Endothelial cell of umbilical vein (primary cell): Measurements from ENCODE around the gene TCIRG1. TPM values are rescaled to one million over a fixed set of nuclear protein-coding genes. Genes with fewer than 3 reads are reported as not detected.

Experiments
- BruUV-seq: library from RNA; stranded (reverse); fragments of 400-500 nt; replicated peaks from 2 replicates; lab custom pipeline; 2021; lab: Mats Ljungman, UMichigan
- CTCF ChIA-PET: fragments of 300-600, 350-600 bp; sonication (Branson Sonifier 250); formaldehyde crosslinking; loops from one replicate; lab custom pipeline; 2021; ENCODE audit warnings: antibody characterized with exemption, inconsistent platforms; lab: Charles Lee
- POLR2A ChIA-PET: fragments of 300-600, 350-600 bp; sonication (Branson Sonifier 250); formaldehyde crosslinking; loops from one replicate; lab custom pipeline; 2021; ENCODE audit warnings: antibody characterized with exemption, inconsistent platforms; lab: Charles Lee
- DNase-seq: peaks from one replicate; pipeline ENCODE4 v3.0.0-alpha.2; 2011; ENCODE audit warnings: low read depth, low spot score
- FAIRE-seq: peaks from 2 replicates; lab custom pipeline; 2011; peaks lifted over from hg19 to GRCh38; lab: Jason Lieb, UNC
- H2AFZ ChIP-seq: 2 replicates; pipeline ENCODE4 v1.6.0; 2012; ENCODE audit warnings: low read depth, low read length, control low read depth, inconsistent platforms
- H3K27ac ChIP-seq: 2 replicates; pipeline ENCODE4 v1.5.1; 2011; ENCODE audit warnings: low read depth, mild to moderate bottlenecking, control low read depth, low read length, moderate library complexity; ENCODE audit not compliant: insufficient read depth
- H3K27me3 ChIP-seq, 2 experiments: 2 replicates each; pipeline versions ENCODE4 v1.6.0 to v1.6.1; 2011; ENCODE audit warnings: low read length in 2 of 2, mixed read lengths in 1 of 2; ENCODE audit not compliant: control insufficient read depth in 2 of 2, insufficient read depth in 2 of 2
- H3K36me3 ChIP-seq, 2 experiments: 2 replicates in 1 of 2; 3 replicates in 1 of 2; pipeline ENCODE4 v1.5.1; 2011; ENCODE audit warnings: low read length in 2 of 2, mild to moderate bottlenecking in 1 of 2, moderate library complexity in 1 of 2; ENCODE audit not compliant: control insufficient read depth in 2 of 2, insufficient read depth in 2 of 2; ENCODE audit errors: extremely low read depth in 1 of 2
- H3K4me1 ChIP-seq: 3 replicates; pipeline ENCODE4 v1.5.1; 2011; ENCODE audit warnings: mild to moderate bottlenecking, low read length; ENCODE audit not compliant: control insufficient read depth, insufficient read depth; ENCODE audit errors: extremely low read depth
- H3K4me2 ChIP-seq: 2 replicates; pipeline ENCODE4 v1.6.1; 2011; ENCODE audit warnings: low read length, control low read depth, mixed read lengths; ENCODE audit not compliant: insufficient read depth
- H3K4me3 ChIP-seq, 3 experiments: fragments of 200-600 bp in 1 of 3; sonication (generic), shearing (Covaris generic) in 1 of 3; replicated peaks in 1 of 3; 2 replicates each; pipeline ENCODE4 v1.5.1; 2011 to 2016; ENCODE audit warnings: control low read depth in 3 of 3, low read length in 3 of 3, mild to moderate bottlenecking in 2 of 3, inconsistent platforms in 1 of 3, low read depth in 1 of 3, moderate library complexity in 1 of 3; ENCODE audit not compliant: insufficient read depth in 1 of 3
- H3K79me2 ChIP-seq: 2 replicates; pipeline ENCODE4 v1.6.0; 2012; ENCODE audit warnings: low read length, inconsistent platforms; ENCODE audit not compliant: control insufficient read depth, insufficient read depth
- H3K9ac ChIP-seq: replicated peaks from 2 replicates; pipeline ENCODE3; 2011; ENCODE audit warnings: low read length, control low read depth; ENCODE audit not compliant: insufficient read depth; ENCODE audit errors: extremely low read depth
- H3K9me1 ChIP-seq: replicated peaks from 3 replicates; pipeline ENCODE4 v1.6.0; 2011; ENCODE audit warnings: mild to moderate bottlenecking, low read length; ENCODE audit not compliant: control insufficient read depth, insufficient read depth; ENCODE audit errors: extremely low read depth
- H3K9me3 ChIP-seq: replicated peaks from 2 replicates; pipeline ENCODE4 v1.5.1; 2012; ENCODE audit warnings: low read length, inconsistent platforms; ENCODE audit not compliant: control insufficient read depth, insufficient read depth
- H4K20me1 ChIP-seq: replicated peaks from 2 replicates; pipeline ENCODE3; 2011; ENCODE audit warnings: mild to moderate bottlenecking, low read length; ENCODE audit not compliant: control insufficient read depth, insufficient read depth; ENCODE audit errors: extremely low read depth
- EZH2 ChIP-seq: IDR thresholded peaks from 2 replicates; pipeline ENCODE4 v1.6.1; 2012; ENCODE audit warnings: borderline replicate concordance, low read depth, mild to moderate bottlenecking, moderate library complexity, low read length, inconsistent platforms; ENCODE audit not compliant: severe bottlenecking
- FOS ChIP-seq: IDR thresholded peaks from 2 replicates; pipeline ENCODE4 v1.6.1; 2011; ENCODE audit warnings: mild to moderate bottlenecking, low read length, moderate library complexity, borderline replicate concordance; ENCODE audit not compliant: insufficient read depth
- GATA2 ChIP-seq: IDR thresholded peaks from 2 replicates; pipeline ENCODE4 v1.7.0; 2011; ENCODE audit warnings: low read depth, mild to moderate bottlenecking, moderate library complexity, mixed read lengths, low read length; ENCODE audit not compliant: insufficient read length, insufficient read depth
- JUN ChIP-seq: IDR thresholded peaks from 2 replicates; pipeline ENCODE4 v1.6.1; 2011; ENCODE audit warnings: borderline replicate concordance, low read depth; ENCODE audit not compliant: insufficient read length, insufficient read depth
- MYC ChIP-seq: IDR thresholded peaks from one replicate; pipeline ENCODE4 v1.6.1; 2011; ENCODE audit warnings: mild to moderate bottlenecking, low read depth, low read length
- POLR2A ChIP-seq: IDR thresholded peaks from 2 replicates; pipeline ENCODE4 v1.6.1; 2012; ENCODE audit warnings: low read depth, mild to moderate bottlenecking, control low read depth, low read length
- POLR2AphosphoS5 ChIP-seq: IDR thresholded peaks from 2 replicates; pipeline ENCODE4 v1.6.1; 2012; ENCODE audit warnings: low read depth, mild to moderate bottlenecking, control low read depth, low read length, moderate library complexity; ENCODE audit not compliant: insufficient read depth
- dilution Hi-C: fragments of 300-500 bp; cut with MboI; formaldehyde crosslinking; loops from one replicate; pipeline ENCODE4 v1.15.0; 2019; ENCODE audit warnings: low sequenced_read_pairs; ENCODE audit not compliant: extremely low pct_ligation_motif_present
- intact Hi-C: fragments of 100-400 bp; cut with micrococcal nuclease; formaldehyde crosslinking; loops from one replicate; pipeline ENCODE4 v1.10.0; 2022
- polyA plus RNA-seq, 4 experiments: library from polyadenylated mRNA; depleted of rRNA in 3 of 4; stranded (reverse) in 3 of 4; unstranded in 1 of 4; fragments of >200 nt; gene quantifications; 2 replicates each; pipeline versions ENCODE4 v1.2.1 to v1.2.3, GENCODE V29; 2011 to 2012; ENCODE audit warnings: missing spikeins in 1 of 4
- total RNA-seq: library from RNA; stranded (reverse); gene quantifications from 2 replicates; pipeline ENCODE4 v1.2.3, GENCODE V29; 2021
- TF ChIP-seq, protein P1 (sequence below): IDR thresholded peaks from 2 replicates; pipeline ENCODE4 v1.6.1; 2011; ENCODE audit not compliant: insufficient read depth, insufficient read length
- TF ChIP-seq, protein P2 (sequence below), 2 donors: IDR thresholded peaks; 1 replicate in 1 of 2; 2 replicates in 1 of 2; pipeline ENCODE4 v1.5.1; 2011; ENCODE audit warnings: low read length in 2 of 2, mild to moderate bottlenecking in 2 of 2, moderate library complexity in 2 of 2, control low read depth in 1 of 2, inconsistent platforms in 1 of 2, low read depth in 1 of 2; ENCODE audit not compliant: insufficient read depth in 1 of 2; ENCODE audit errors: extremely low read depth in 1 of 2

TCIRG1 gene
- total and polyA plus RNA-seq, 2 donors (not counting 3 experiments of a cell fraction or from before 2014, with no cell fraction given), result 134 to 183 TPM

GRCh38 chr11:68050371-68050841 lies 11.6 kb downstream of the TCIRG1 start:
- ChIA-PET POLR2A (no interaction called here), CTCF (no interaction called here)
- BruUV-seq, result no TSS peak

More at GRCh38 chr11:68050371-68050841, 11.6 kb downstream of the TCIRG1 start:
- dilution Hi-C loops (no loop called here), intact Hi-C loops (no loop called here)
- H3K27me3 ChIP-seq, result no peaks in the 10 kb centered on the region
- FAIRE-seq (no peak), DNase-seq (no peak)
- H3K9me1 ChIP-seq, result no peaks in the 10 kb centered on the region
- no peaks in the 10 kb centered on the region for H3K79me2 ChIP-seq
- peaks cover 4 to 41% of the 10 kb centered on the region in 2 experiments for H3K36me3 ChIP-seq
- no peak overlapping the region for H2AFZ ChIP-seq
- H3K9me3 ChIP-seq, result no peaks in the 10 kb centered on the region
- TF ChIP-seq, protein P1, sequence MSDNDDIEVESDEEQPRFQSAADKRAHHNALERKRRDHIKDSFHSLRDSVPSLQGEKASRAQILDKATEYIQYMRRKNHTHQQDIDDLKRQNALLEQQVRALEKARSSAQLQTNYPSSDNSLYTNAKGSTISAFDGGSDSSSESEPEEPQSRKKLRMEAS, result no peak
- TF ChIP-seq JUN (no peak), FOS (no peak), EZH2 (no peak), GATA2 (no peak), POLR2A (no peak), POLR2AphosphoS5 (no peak), MYC (no peak)
- TF ChIP-seq, protein P2, sequence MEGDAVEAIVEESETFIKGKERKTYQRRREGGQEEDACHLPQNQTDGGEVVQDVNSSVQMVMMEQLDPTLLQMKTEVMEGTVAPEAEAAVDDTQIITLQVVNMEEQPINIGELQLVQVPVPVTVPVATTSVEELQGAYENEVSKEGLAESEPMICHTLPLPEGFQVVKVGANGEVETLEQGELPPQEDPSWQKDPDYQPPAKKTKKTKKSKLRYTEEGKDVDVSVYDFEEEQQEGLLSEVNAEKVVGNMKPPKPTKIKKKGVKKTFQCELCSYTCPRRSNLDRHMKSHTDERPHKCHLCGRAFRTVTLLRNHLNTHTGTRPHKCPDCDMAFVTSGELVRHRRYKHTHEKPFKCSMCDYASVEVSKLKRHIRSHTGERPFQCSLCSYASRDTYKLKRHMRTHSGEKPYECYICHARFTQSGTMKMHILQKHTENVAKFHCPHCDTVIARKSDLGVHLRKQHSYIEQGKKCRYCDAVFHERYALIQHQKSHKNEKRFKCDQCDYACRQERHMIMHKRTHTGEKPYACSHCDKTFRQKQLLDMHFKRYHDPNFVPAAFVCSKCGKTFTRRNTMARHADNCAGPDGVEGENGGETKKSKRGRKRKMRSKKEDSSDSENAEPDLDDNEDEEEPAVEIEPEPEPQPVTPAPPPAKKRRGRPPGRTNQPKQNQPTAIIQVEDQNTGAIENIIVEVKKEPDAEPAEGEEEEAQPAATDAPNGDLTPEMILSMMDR (IDR thresholded peaks at IDR 0.05; ENCODE audit: extremely low read depth in 1 of 2, insufficient read depth in 1 of 2, low read depth in 1 of 2, low read length in 2 of 2), result no peak
- H3K4me2 ChIP-seq, result no peak overlapping the region
- H3K27ac ChIP-seq, result no peak overlapping the region
- no peak overlapping the region for H3K4me3 ChIP-seq
- H3K9ac ChIP-seq, result no peak overlapping the region
- no peaks in the 10 kb centered on the region for H4K20me1 ChIP-seq
- no peaks in the 10 kb centered on the region for H3K4me1 ChIP-seq
